HG02870 (cell line): Measurements from ENCODE around the gene USP13.
A peak's percentile ranks its signal among the peaks of the same experiment; 100 is the strongest.
"Not testable (repeated sequence)": the region's sequence is repeated elsewhere in the genome, so short reads cannot be mapped to it uniquely, and the experiment has no call there.

Source experiments
- ATAC-seq: cut with Tn5 transposase; IDR thresholded peaks from one replicate; pipeline ENCODE4 v1.9.1; 2021; ENCODE audit warnings: mild to moderate bottlenecking, moderate library complexity; ENCODE audit not compliant: unreplicated experiment

The USP13 gene

DNA sequence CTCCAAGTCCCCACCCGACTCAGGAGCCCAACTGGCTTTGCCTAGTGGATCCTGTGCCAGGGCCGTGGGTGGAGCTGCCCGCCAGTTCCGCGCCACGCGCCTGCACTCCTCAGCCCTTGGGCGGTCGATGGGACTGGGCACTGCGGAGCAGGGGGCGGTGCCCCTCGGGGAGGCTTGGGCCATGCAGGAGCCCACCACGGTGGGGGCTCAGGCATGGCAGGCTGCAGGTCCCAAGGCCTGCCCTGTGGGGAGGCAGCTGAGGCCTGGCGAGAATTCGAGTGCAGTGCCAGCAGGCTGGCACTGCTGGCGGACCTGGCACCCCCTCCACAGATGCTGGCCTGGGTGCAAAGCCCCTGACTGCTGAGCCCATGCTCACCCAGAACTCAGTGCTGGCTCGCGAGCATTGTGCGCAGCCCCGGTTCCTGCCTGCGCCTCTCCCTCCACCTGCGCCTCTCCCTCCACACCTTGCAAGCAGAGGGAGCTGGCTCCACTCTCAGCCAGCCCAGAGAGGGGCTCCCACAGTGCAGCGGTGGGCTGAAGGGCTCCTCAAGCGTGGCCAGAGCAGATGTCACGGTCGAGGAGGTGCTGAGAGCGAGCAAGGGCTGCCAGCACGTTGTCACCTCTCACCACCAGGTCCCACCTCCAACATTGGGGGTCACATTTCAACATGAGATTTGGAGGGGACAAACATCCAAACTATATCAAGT lies 122.7 kb downstream of the USP13 start:
- no peak for ATAC-seq

DNA sequence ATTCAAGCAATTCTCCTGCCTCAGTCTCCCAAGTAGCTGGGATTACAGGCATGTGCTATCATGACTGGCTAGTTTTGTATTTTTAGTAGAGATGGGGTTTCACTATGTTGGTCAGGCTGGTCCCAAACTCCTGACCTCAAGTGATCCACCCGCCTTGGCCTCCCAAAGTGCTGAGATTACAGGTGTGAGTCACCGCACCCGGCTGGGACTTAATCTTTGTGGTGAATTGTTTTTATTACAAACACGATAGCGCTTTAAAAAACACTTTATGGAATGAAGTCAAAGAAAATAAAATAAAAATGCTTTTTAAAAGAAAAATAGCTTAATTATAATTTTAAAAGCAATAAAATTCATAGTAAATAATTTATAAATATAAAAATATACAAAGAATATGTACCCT lies 130.0 kb downstream of the USP13 start:
- ATAC-seq, result not testable (repeated sequence)

DNA sequence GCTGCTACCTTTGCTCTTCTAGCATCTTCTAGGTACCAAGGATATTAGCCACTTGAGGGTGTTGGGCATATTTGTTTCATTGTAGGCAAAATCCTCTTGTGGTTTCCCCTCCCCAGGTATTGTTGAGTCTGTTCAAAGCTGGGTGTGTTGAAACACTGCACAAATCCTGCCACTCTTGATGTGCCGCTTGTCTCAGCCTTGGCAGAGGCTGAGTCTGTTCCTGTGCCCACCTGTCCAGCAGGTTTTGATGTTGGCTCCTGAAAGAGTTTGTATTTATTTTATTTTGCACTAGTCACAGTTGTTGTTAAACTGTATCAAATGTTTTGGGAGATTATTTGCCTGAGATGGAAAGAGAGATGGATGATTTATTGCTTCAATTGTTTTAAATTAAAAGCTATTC lies 136.2 kb downstream of the USP13 start:
- ATAC-seq, result no peak

DNA sequence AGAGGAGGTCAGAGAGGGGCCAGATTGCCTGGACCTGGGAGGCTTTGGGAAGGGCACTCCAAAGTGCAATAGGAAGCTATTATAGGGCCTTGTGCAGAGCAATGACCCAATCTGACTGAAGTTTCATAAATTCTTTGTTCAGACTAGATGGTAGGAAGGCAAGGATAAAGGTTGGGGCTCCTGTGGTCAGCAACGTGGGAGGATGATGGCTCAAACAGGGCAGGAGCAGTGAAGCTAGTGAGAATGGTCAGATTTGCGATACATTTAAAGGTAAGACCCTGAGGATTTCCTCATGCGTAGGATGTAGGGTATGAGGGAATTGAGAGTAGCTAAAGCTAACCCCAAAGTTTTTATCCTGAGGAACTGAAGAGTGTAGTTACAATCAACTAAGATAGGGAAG lies 139.0 kb downstream of the USP13 start:
- ATAC-seq, result no peak

DNA sequence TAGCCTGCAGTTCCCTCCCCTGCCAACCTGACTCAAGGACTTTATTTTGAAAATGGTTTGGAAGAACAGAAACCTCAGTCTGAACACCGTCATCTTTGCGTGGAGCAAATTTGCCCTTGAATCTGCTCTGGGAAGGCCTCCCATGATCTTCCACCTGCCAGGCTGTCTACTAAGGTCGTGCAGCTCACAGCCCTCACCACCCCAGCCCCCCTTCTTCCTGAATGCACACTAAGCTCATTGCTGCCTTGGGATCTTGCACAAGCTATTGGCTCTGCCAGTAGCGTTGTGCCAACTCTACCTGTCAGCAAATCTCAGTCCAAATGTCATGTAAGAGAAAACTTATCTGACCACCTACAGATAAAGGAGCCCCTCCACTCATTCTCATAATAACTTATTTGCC lies 141.5 kb downstream of the USP13 start:
- ATAC-seq, result no peak

DNA sequence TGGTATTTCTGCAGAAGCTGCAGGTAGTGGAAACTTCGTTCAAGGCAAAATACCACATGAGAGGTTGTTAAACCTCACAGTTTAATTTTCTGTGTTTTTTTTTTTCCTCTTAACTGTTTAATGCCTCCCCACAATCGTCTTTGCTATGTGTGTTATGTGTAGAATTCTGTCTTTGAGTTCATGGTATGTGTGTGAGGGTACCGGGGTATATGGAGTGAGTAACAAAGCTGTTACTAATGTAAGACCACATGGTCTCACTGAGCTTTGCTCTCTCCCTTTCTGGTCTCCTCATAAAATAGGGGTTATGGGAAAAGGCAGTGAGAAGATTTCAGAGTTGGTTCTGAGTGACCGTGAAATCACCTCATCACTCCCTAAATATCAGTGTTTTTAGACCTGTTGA lies 143.6 kb downstream of the USP13 start:
- ATAC-seq, result no peak

DNA sequence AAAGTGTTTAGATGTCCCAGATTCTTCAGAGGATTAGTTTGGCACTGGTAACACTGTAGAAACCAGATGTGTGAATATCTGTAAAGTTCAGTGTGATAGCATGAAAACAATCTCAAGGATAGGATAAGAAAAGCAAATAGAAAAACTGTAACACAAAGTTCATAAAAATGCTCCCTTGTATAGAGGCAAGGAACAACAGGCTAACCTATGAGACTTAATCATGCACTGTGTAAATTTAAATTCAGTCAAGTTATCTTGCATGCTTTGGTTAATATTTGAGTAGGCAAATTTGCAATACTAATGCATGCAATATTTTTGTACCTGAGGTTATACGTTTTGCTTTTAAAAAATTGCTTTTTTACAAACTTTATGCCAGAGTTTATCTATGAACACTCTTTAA lies 144.4 kb downstream of the USP13 start:
- ATAC-seq, result no peak

DNA sequence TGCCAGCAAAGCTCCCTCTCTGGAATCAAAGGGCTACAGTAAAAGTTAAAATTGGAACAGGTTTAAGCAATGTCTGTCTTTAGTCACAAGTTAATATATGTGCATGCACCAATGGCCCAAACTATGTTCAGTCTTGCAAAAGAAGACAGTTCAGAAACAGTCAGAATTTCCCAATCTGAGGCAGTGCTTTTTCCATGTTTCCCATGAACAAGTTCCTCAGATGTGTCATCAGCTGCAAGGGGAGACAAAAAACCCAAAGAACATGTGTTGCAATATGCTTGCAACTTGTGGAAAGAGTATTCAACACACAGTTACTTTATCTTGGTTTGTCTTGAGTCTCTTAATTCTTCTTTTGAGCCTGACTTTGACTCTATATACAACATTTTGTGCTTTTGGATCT lies 148.4 kb downstream of the USP13 start:
- ATAC-seq, result no peak

DNA sequence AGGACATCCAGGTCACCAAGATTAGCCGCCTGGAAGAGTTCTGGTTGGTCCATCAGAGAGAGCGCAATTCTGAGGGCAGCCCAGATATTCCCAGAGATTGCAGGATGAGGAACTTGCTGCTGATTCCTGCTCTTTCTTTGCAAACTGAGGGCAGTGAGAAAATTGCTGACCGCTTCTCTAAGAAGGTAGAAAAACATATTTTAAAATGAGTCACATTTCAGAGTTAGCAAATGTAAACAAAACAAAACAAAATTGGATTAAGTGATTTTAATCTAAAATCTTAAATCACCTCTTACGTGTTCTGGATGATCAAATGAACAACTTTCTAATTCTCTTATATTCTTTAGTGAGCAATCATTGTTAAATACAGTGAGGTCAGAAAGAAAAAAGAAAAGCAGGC lies 149.0 kb downstream of the USP13 start:
- ATAC-seq, result no peak

DNA sequence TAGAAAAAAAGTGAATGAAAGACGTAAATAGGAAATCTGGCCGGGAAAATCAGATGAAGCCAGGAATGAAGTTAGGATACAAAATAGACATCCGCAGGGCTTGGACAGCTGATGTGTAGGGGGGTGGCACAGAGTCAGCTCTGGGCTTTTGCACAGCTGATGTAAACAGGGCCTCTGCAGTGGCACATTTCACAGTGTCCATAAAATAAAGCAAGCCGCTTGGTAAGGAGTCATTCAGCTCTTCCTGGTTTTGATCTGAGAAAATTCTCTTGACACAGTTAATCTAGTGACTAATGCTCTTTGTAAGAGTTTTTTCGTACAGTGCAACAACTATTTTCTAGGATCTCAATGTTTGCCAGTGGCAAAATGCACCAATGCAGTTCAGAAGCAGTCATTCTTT lies 153.3 kb downstream of the USP13 start:
- no peak for ATAC-seq

DNA sequence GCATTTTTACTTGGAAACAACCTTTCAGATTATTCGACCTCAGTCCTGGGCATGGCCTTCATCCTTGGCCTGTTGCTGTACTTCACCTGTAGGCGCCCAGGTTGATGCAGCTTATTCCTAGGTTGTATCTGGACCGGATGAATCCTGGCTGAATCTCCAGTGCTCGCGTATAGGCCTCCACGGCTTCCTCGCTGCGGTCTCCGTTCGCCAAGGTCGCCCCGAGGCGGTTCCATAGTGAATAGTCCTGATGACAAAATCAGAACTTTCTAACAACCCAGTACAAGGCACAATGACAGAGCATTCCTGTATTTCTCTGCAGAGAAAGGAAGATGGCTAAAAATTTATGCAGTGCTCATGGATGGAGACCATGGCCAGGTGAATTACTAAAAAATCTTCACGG lies 154.7 kb downstream of the USP13 start:
- no peak for ATAC-seq

DNA sequence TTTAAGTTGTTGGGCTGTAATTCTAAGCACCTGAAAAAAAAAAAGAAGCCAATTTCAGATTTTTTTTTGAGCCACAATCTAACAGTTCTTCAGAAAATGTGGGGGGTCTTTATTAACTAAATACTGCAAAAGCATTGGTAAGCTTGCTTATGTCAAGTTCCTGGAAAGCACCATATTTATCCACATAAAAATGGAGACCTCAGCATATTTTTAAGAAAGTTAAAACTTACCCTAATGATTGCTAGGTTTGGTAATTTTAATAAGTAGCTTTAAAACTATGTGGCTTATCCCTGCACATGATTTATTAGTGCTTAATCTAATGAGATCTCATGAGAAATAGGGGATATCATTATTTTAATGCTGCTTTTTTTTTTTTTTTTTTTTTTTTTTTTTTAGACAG lies 156.8 kb downstream of the USP13 start:
- no peak for ATAC-seq

DNA sequence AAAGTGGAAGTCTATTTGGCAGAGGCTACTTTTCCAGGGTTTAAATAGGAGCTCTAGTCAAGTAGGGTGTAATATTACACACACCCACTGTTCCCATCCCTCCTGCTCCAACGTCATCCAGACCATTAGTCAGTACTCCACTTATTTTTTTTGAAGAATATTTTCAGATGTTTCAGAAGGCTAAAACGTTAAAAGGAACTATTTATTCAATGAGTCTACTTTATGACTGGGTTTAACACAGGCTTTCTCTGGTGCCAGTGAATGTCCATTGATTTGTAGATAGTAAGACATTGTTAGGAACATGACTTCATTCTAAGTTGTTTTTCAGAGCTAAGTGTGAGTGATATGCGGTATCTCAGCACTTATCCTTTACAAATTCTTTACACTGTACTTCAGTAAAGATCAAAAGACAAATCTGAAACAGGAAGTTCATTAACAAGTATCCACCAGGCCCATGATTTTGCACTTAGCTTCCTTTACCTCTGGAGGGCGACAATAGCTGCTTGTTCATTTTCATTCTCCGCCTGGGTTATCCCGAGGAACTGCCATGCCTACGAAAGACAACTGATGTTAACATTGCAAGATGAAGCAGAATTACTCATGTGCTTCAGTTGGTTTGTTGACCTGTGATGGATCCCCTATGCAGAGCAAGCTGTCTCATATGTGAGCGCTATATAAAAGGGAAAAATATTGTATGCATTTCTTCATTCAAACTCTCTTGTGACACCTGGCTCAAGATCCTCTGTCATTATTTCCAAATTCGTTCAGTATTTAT lies 158.7 kb downstream of the USP13 start:
- peak; percentile 74 for ATAC-seq

DNA sequence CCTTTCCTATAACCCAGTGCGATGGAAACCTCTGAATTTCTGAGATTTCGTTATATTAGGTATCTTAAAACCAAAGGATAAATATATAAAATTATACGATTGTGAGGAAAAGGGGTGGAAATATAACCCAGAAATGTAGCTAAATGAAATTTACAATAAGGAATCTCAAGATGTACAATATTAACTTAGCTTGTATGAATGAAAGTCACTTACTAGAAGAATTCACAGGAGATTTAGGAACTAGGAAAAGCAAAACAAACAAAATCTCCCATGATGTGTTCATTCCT lies 159.2 kb downstream of the USP13 start:
- no peak for ATAC-seq

DNA sequence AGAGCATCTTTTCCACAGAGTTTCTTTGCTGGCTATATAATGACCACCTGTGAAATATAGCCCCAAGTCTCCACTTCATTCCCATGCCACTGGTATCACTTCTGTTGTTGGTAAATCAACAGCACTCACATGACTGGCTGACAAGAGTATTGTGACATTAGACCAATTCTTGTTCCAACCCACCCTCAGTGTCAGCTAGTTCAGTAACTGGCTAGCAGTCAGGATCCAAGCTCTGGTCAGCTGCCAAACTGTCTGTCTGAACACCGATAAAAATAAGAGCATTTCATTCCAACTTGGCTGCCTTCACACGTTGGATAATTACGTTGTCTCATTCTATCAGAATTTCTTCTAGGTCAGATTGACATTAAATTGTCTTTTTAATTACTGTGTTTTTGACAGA lies 166.5 kb downstream of the USP13 start:
- ATAC-seq, result no peak

DNA sequence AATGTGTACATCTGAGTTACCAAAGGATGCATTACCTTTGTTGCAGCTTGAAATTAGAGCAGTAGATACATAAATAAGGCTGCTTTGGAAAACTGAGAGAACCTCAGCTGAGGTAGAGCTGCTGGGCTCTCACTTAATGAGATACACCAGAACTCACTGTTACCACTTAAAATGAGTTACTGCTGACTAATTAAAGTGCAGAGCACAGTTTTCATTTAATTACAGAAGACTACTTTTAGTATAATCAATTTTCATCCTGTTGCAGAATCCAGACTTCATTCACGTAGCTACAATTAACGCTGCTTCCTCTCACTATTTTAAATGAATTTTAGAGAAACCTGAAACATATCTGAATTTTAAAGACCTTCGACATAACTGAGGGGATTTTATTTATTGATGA lies 169.5 kb downstream of the USP13 start:
- ATAC-seq, result no peak

DNA sequence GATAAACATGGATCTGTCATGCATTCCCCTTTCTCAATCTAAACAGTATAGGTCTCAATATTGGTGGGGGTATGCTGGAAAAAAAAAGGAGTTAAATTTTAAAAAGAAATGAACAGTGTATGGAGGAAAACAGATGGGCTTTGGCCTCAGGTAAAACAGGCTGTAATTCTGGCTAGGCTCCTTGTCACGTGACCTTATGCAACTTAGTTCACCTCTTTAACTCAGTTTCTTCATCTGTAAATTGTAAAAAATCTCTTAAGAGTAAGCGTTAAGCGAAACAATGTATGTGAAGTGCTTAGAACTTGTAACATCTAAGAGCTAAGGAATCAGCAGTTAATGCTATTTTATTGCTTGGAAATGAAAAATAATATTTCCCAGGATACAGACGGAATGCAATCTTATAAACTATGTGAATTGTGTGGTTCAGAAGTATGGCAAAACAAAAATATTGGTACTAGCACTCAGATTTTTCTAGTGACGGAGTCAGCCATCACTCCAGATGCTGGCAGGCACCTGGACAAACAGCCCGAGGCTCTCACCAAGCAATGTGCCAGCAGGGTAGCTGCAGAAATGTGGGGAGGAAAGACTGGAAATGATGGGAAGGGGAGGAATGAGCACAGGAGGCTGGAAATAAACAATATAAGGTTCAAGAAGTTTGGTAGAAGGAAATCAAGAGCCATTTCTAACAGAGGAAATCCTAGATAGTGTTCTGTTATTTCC lies 172.8 kb downstream of the USP13 start:
- ATAC-seq, result no peak

DNA sequence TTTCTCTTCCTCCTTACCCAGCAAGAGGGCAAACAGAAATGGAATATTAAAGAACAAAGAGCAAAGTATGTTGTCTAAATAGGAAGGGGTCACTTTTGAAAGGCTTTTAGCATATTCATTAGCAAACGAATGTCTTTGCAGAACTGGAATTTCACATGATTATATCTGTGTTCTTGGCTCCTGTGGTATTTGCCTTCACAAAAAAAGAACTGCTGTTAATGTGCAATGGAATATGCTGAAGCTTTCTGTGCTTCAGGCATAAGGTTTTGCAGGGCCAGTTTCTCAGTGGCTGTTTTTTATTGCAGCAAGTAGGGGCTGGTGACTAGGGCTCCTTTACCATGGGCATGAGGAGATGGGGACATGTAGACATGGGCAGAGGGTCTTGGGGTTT lies 173.4 kb downstream of the USP13 start:
- ATAC-seq, result no peak

DNA sequence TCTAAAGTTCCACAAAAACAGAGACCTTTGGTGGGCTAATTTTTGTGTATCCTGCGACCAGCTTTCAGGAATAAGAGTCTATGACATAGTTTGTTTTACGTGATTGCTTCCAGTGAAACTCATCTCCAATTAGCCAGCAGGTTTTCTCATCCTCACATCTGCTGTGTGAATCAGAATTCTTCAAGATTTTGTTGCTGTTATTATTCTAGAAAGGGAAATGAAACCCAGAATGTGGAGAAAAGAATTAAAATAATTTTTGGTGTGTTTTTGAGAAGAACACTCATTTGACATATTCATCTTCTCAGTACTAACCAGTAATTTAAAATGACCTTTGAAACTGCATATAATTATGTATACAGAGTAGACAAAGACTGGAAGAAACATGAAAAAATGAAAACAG lies 175.9 kb downstream of the USP13 start:
- ATAC-seq, result no peak

DNA sequence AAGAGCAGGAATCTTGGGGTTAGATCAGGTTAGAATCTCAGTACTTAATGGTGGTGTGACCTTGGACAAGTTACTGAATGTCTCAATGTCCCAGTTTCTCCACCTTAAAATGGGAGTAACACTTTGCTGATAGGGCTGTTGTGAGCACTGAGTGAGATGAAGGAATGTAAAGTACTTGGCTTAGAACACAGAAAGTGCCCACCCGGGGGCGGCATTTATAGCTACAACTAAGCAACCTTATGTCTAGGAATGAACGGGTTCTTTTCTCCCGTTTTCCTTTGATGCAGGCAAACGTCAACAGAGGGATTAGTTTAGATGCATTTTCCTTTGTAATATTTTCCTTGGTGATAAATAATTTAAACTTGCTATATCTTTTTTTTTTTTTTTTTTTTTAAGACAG lies 176.6 kb downstream of the USP13 start:
- no peak for ATAC-seq

DNA sequence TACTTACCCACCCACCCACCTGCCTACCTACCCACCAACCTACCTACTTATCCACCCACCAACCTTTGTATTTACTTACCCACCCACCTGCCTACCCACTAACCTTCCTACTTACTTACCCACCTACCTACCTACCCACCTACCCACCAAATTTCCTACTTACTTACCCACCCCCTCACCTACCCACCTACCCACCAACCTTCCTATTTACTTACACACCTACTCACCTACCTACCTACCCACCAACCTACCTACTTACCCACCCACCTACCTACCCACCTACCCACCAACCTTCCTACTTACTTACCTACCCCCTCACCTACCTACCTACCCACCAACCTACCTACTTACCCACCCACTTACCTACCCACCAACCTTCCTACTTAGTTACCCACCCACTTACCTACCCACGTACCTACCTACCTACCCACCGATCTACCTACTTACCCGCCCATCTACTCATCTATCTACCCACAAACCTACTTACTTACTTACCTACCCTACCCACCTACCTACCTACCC lies 179.6 kb downstream of the USP13 start:
- ATAC-seq, result no peak

DNA sequence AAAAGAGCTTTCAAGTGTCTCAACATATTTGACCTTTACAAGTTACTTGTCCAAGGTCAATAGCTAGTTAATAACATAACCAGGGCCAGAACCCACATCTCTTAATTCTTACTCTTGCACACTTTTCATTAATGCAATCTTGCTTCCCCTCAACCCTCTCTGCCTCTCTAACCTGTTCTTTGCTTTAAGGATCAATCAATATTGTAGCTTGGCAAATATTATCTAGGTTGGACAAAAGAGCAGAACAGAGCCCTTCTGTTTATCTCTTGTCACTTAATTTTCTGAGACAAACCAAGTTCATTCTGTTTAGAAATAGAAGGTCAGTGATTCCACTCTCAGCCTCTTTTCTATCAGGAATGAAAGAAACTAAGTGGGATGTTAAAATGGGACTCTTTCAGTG lies 180.5 kb downstream of the USP13 start:
- ATAC-seq, result no peak
